Epidermal melanocyte (primary cell): ENCODE measurements around the gene HMMR.
"Not testable (repeated sequence)": the region's sequence is repeated elsewhere in the genome, so short reads cannot be mapped to it uniquely, and the experiment has no call there.

Experiments used
- DNase-seq: peaks from one replicate; pipeline ENCODE4 v3.0.0; 2011; ENCODE audit warnings: low spot score; ENCODE audit not compliant: insufficient read length

The HMMR gene, protein sequence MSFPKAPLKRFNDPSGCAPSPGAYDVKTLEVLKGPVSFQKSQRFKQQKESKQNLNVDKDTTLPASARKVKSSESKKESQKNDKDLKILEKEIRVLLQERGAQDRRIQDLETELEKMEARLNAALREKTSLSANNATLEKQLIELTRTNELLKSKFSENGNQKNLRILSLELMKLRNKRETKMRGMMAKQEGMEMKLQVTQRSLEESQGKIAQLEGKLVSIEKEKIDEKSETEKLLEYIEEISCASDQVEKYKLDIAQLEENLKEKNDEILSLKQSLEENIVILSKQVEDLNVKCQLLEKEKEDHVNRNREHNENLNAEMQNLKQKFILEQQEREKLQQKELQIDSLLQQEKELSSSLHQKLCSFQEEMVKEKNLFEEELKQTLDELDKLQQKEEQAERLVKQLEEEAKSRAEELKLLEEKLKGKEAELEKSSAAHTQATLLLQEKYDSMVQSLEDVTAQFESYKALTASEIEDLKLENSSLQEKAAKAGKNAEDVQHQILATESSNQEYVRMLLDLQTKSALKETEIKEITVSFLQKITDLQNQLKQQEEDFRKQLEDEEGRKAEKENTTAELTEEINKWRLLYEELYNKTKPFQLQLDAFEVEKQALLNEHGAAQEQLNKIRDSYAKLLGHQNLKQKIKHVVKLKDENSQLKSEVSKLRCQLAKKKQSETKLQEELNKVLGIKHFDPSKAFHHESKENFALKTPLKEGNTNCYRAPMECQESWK

GRCh38 chr5:163460562-163461171 is at the start of gene HMMR:
HMMR (plus strand) TSS chr5:163460632; CDS start chr5:163460693, 61 bp downstream.
- no peak for DNase-seq

GRCh38 chr5:163415673-163416072 is 44.8 kb upstream of the HMMR start:
- DNase-seq: not testable (repeated sequence)

DNA sequence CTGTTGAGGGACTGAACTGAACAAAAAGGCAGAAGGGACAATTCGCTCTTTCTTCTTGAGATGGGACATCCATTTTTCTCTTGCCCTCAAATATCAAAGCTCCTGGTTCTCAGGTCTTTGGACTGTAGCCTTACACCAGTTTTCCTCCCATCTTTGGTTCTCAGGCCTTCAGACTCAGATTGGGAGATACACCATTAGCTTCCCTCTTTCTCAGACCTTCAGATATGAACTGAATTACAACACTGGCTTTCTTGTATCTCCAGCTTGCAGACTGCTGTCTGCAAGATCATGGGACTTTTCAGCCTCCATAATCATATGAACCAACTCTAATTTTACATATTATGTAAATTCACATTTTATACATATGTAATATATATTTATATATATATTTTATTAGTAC is 35.6 kb upstream of the HMMR start:
- no peak for DNase-seq

DNA sequence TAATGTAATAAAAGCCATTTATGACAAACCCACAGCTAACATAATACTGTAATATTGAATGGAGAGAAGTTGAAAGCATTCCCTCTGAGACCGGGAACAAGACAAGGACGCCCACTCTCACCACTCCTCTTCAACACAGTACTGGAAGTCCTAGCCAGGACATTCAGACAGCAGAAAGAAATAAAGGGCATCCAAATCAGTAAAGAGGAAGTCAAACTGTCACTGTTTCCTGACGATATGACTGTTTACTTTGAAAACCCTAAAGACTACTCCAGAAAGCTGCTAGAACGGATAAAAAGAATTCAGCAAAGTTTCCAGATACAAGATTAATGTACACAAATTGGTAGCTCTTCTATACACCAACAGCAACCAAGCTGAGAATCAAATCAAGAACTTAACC is 34.3 kb upstream of the HMMR start:
- not testable (repeated sequence) for DNase-seq

DNA sequence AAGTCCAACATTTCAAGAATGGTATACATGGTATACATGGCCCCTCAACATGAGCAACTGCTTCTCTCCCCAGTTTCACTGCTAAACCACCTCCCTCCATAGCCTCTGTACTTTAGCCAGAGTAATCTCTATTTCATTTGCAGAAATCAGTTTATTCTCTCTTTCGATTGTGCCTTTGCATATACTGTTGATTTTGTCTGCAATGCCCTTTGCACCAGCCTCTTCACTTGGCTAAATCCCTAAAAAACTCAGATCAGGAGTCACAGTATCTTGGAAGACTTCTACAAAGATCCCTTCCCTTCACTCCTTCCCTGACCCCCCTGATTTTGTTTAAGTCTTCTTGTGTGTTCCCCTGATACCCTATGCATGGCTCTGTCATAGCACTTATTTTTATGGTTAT is 27.9 kb upstream of the HMMR start:
- no peak for DNase-seq

- DNase-seq: no peak
Measured at GRCh38 chr5:163433271-163433670, 27.2 kb upstream of the HMMR start.

- no peak for DNase-seq
Measured at GRCh38 chr5:163434401-163434866, 26.0 kb upstream of the HMMR start.

DNA sequence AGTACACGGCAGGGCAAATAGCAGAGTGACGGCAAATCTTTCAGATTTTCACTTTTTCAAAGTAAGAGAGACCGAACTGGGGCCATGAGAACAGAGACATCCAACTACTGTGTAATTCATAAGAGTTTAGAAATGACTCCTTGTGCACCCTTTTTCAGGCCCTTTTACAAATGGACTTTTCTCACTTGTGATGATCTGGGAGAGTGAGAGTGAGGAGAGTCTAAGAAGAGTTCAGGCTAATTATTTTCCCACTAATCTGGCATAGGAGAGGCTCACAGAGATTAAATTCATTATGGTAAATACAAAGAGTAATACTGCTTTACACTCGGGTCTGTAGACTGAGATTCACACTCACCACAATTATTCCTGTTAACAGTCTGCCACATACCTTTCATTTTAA is 23.9 kb upstream of the HMMR start:
- no peak for DNase-seq

- no peak for DNase-seq
Measured at GRCh38 chr5:163437011-163437308, 23.5 kb upstream of the HMMR start.

DNA sequence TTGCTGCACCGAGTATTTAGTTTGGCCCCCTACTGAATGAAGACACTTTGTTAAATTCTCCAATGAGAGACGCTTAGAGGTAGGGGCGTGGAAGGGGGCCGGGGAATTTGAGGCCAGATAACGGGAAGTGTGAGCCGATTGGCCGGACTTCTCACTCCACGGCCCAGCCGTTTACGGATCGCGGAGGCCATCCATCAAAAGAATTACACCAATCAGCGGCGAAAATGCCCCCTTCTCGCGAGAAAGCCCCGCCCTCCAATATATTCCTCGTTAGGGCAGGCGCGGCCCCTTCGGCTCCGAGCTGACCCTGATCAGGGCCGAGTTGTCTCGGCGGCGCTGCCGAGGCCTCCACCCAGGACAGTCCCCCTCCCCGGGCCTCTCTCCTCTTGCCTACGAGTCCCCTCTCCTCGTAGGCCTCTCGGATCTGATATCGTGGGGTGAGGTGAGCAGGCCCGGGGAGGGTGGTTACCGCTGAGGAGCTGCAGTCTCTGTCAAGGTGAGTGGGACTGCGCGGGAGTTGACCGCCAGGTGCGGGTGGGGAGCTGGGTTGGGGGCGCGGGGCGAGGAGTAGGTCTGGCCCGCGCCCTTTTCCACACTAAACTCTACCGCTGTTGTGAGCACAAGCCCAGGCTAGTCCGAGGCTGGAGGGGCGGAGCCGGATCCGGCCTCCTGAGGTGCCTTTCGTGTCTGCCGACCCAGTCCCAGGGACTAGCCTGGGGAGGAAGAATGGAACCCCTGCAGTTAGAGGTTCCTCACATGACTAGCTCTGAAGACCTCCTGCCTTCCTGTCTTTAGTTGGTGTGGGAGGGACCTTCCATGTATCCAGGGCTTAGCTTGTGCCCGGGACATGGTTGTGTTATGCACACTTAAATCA is 22.9 kb upstream of the HMMR start, which contains the start of gene CCNG1:
TSS of gene CCNG1 (plus strand) at position 287 of the 874 bp plus-strand sequence. CDS start 1,662 bp downstream, outside the sequence.
- peak; percentile 87 for DNase-seq

- DNase-seq: no peak
Measured at GRCh38 chr5:163439092-163439425, 21.4 kb upstream of the HMMR start.

- no peak for DNase-seq
Measured at GRCh38 chr5:163440954-163441353, 19.5 kb upstream of the HMMR start.

GRCh38 chr5:163444526-163444925 is 15.9 kb upstream of the HMMR start:
- no peak for DNase-seq

DNA sequence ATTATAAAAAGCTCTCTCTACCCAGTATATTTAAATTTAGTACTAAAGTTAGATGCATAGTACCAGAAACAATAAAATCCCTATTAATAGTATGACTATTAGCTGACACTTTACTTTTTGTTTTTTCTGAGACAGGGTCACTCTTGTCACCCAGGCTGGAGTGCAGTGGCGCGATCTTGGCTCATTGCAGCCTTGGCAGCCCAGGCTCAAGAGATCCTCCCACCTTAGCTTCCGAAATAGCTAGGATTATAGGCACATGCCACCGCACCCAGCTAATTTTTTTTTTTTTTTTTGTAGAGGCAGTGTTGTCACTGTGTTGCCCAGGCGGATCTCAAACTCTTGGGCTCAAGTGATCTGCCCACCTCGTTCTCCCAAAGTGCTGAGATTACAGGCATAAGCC is 15.1 kb upstream of the HMMR start:
- no peak for DNase-seq

DNA sequence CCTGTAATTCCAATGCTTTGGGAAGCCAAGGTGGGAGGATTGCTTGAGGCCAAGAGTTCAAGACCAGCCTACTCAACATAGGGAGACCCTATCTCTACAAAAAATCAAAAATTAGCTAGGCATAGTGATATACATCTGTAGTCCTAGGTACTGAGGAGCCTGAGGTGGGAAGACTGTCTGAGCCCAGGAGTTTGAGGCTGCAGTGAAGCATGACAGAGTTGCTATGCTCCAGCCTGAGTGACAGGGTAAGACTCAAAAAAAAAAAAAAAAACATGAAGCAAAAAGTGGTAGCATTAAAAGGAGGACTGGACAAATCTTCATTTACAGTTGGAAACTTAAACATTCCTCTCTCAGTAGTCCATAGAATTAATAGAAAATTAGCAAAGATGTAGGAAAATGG is 13.2 kb upstream of the HMMR start:
- DNase-seq: no peak

- no peak for DNase-seq
Measured at GRCh38 chr5:163447875-163448274, 12.6 kb upstream of the HMMR start.

- DNase-seq: no peak
Measured at GRCh38 chr5:163448491-163448890, 11.9 kb upstream of the HMMR start.

DNA sequence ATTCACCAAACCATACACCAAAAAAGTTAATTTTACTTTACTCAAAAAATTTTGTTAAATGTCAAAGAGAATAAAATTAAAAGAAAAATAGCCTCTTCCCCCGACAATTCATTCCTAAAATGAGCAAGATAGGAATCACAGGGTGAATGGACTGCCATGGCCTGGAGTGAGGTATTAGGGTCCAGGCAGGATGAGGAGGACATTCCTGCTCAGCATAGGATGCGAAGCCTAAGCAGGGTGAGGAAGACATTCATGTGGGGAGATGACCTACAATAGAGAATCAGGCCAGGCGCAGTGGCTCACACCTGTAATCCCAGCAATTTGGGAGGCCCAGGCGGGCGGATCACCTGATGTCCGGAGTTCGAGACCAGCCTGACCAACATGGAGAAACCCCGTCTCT is 8.9 kb upstream of the HMMR start:
- no peak for DNase-seq

DNA sequence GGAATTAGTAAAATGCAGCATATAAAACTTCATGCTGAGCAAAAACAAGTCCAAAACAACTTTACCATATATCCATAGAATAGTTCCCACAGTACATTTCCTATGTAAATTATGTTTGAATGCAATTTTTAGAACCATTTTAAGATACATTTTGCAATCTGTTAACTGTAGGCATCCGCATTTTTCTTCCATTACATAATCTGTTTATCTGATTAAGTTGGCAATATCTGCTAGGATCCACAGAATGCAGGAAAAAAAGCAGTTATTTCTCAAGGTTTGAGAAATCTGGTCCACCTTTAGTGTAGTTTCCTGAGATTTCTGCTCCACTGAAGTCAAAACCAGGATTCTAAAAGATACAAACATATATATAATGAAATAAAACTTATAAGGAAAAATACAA is 6.7 kb upstream of the HMMR start:
- no peak for DNase-seq

DNA sequence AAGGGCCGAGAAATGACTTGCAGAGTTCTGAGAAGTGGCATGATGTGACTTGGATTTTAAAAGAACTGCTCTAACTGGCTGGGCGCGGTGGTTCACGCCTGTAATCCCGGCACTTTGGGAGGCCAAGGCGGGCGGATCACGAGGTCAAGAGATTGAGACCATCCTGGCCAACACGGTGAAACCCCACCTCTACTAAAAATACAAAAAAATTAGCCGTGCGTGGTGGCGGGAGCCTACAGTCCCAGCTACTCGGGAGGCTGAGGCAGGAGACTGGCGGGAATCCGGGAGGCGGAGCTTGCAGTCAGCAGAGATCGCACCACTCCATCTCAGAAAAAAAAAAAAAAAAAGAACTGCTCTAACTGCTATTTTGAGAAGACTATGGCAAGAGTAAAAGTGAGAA is 5.0 kb upstream of the HMMR start:
- not testable (repeated sequence) for DNase-seq

- DNase-seq: no peak
Measured at GRCh38 chr5:163456029-163456589, 4.3 kb upstream of the HMMR start.
